Lung microvascular endothelial cell (primary cell): ENCODE measurements around the gene AHRR. TPM values are rescaled to one million over a fixed set of nuclear protein-coding genes. Genes with fewer than 3 reads are reported as not detected.
"Not testable (repeated sequence)": the region's sequence is repeated elsewhere in the genome, so short reads cannot be mapped to it uniquely, and the experiment has no call there.

Experiments
- DNase-seq, 2 donors: peaks; one replicate each; pipeline versions ENCODE4 v3.0.0 to v3.0.0-alpha.2; 2010; ENCODE audit warnings: low read depth in 2 of 2
- total RNA-seq: library from RNA; depleted of rRNA; stranded (reverse); fragments of >200 nt; gene quantifications from 2 replicates; pipeline ENCODE4 v1.2.1, GENCODE V29; 2014

The AHRR gene
- total RNA-seq, 1 donor from 2014 or later, result 1.4 TPM

- DNase-seq, result peak; percentile 87 to 93
These were observed 151.4 kb downstream of the AHRR start for GRCh38 chr5:472656-473550.

- DNase-seq, result peak; percentile 34 to 35
These were observed 152.2 kb downstream of the AHRR start for GRCh38 chr5:473551-474192.

GRCh38 chr5:474232-474839, 152.8 kb downstream of the AHRR start:
- DNase-seq, result not testable (repeated sequence)

GRCh38 chr5:474840-475661, 153.5 kb downstream of the AHRR start:
- no peak for DNase-seq

GRCh38 chr5:475704-476101, 154.2 kb downstream of the AHRR start:
- DNase-seq, result no peak

GRCh38 chr5:476102-476813, 154.7 kb downstream of the AHRR start:
- DNase-seq, result no peak

- no peak for DNase-seq
These were observed 155.3 kb downstream of the AHRR start for GRCh38 chr5:476814-477175.

GRCh38 chr5:477247-477646, 155.7 kb downstream of the AHRR start:
- DNase-seq, result no peak

- no peak for DNase-seq
These were observed 156.4 kb downstream of the AHRR start for GRCh38 chr5:477871-478270.

GRCh38 chr5:478369-478981, 157.0 kb downstream of the AHRR start:
- DNase-seq, result no peak

- no peak for DNase-seq
These were observed 157.5 kb downstream of the AHRR start for GRCh38 chr5:478982-479535.

- no peak for DNase-seq
These were observed 158.2 kb downstream of the AHRR start for GRCh38 chr5:479566-480319.

GRCh38 chr5:481347-481746, 159.8 kb downstream of the AHRR start:
- DNase-seq, result no peak

- no peak for DNase-seq
These were observed 160.5 kb downstream of the AHRR start for GRCh38 chr5:482021-482420.

- no peak for DNase-seq
These were observed 161.0 kb downstream of the AHRR start for GRCh38 chr5:482506-482905.

- DNase-seq, result no peak
These were observed 161.5 kb downstream of the AHRR start for GRCh38 chr5:483011-483410.

- DNase-seq, result no peak
These were observed 162.1 kb downstream of the AHRR start for GRCh38 chr5:483434-484140.

- no peak for DNase-seq
These were observed 163.0 kb downstream of the AHRR start for GRCh38 chr5:484556-484955.
